Neuron (in vitro differentiated cells): ENCODE measurements around the gene AIFM3.

Source experiments
- H2AFZ ChIP-seq: one replicate; pipeline ENCODE4 v1.6.1; 2013; ENCODE audit warnings: low read depth, mild to moderate bottlenecking, inconsistent platforms, low read length, moderate library complexity
- H3K27me3 ChIP-seq: one replicate; pipeline ENCODE4 v1.6.1; 2013; ENCODE audit warnings: low read length; ENCODE audit not compliant: insufficient read depth
- H3K36me3 ChIP-seq: one replicate; pipeline ENCODE4 v1.6.1; 2013; ENCODE audit warnings: low read length; ENCODE audit not compliant: insufficient read depth
- H3K4me1 ChIP-seq: one replicate; pipeline ENCODE4 v1.6.1; 2013; ENCODE audit warnings: low read length; ENCODE audit not compliant: insufficient read depth
- H3K4me3 ChIP-seq: 2 replicates; pipeline ENCODE4 v1.5.1; 2013; ENCODE audit warnings: mild to moderate bottlenecking, low read length, moderate library complexity
- H3K9me3 ChIP-seq: one replicate; pipeline ENCODE4 v1.6.1; 2013; ENCODE audit warnings: low read length

Gene AIFM3

GRCh38 chr22:21012446-21013407 is 45.7 kb downstream of the AIFM3 start:
- Histone ChIP-seq H3K4me3 (peak overlapping the region; percentile 62), H3K4me1 (peaks cover 30% of the 10 kb centered on the region)

GRCh38 chr22:21013657-21014201 is 46.7 kb downstream of the AIFM3 start:
- Histone ChIP-seq H3K36me3 (peaks cover under 1% of the 10 kb centered on the region), H3K9me3 (no peaks in the 10 kb centered on the region), H3K4me3 (peak overlapping the region; percentile 62), H3K27me3 (no peaks in the 10 kb centered on the region), H3K4me1 (peaks cover 30% of the 10 kb centered on the region), H2AFZ (peak overlapping the region; percentile 66)

More at GRCh38 chr22:21012446-21013407, 45.7 kb downstream of the AIFM3 start:
- Histone ChIP-seq H3K36me3 (peaks cover 6% of the 10 kb centered on the region), H3K27me3 (no peaks in the 10 kb centered on the region), H2AFZ (no peak overlapping the region), H3K9me3 (no peaks in the 10 kb centered on the region)

DNA sequence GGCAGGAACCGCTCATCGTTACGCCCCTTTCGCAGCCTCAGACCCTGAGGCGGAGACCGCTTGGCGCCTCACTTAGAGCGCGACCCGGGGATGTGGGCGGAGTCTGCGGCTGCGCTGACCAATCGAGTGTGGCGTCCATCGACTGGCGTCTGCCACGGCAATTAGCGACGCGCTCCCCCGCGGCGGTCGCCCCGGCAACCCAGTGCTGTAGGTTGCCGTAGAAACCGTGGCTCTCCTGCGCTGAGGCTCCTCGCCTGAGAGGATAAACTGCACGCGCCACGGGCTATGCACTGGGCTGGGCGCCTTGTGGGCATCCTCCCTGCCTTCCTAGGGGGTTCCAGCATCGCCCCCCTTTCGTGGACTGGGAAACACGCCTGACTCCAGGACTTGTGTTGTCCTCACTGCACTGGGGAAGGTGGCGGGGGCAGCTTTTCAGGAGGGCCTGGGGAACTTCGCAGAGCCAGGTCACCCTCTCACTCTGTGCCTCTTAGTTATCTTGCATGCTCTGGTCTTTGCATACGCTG is 47.2 kb downstream of the AIFM3 start:
- peak overlapping the region; percentile 62 for H3K4me3 ChIP-seq
- peaks cover 30% of the 10 kb centered on the region for H3K4me1 ChIP-seq
- H3K9me3 ChIP-seq, result no peaks in the 10 kb centered on the region
- H2AFZ ChIP-seq, result peak overlapping the region; percentile 66
- no peaks in the 10 kb centered on the region for H3K36me3 ChIP-seq
- no peaks in the 10 kb centered on the region for H3K27me3 ChIP-seq

DNA sequence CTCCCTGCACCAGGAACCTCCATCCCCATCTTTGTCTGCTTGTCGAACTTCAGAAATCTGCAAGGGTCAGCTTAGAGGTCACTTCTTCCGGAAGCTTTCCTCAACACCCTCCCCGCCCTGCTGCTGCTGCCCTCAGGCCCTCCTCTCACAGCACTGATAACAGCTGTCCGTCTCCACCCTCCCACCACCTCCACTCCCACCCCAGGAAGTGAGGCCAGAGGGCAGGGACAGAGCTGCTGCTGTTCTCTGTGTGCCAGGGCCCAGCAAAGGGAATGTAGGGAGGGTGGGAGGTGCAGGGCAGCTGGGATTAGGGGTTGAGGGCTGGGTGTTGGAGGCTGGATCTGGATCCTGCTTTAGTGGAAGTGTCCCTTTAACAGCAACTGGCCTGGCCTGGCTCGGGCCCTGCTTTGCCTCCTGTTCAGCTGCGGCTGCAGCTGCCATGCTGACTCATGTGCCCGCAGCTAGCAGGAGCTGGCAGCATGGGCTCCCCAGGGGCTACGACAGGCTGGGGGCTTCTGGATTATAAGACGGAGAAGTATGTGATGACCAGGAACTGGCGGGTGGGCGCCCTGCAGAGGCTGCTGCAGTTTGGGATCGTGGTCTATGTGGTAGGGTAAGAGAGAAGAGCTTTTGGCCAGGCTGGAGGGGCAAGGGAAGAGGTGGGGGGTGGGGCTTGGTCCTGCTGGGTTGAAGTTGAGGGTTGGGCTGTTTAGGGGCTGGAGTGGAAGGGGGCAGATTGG is 47.8 kb downstream of the AIFM3 start, which contains the start of gene P2RX6:
Gene P2RX6, plus strand, starts transcription at position 440 of the 740 bp plus-strand sequence. Its CDS starts 10 bp downstream, at position 450.
- Histone ChIP-seq H3K4me1 (peaks cover 30% of the 10 kb centered on the region), H3K9me3 (no peaks in the 10 kb centered on the region), H3K27me3 (no peaks in the 10 kb centered on the region), H2AFZ (peak within 1 kb of the TSS; percentile 66), H3K36me3 (no peaks in the 10 kb centered on the region), H3K4me3 (peak within 1 kb of the TSS; percentile 62)

- Histone ChIP-seq H3K36me3 (no peaks in the 10 kb centered on the region), H3K9me3 (no peaks in the 10 kb centered on the region), H2AFZ (no peak overlapping the region), H3K4me1 (peaks cover 30% of the 10 kb centered on the region), H3K27me3 (no peaks in the 10 kb centered on the region), H3K4me3 (peak overlapping the region; percentile 62)
These were observed 48.5 kb downstream of the AIFM3 start for GRCh38 chr22:21015466-21016006.

GRCh38 chr22:21016644-21017420 is 49.8 kb downstream of the AIFM3 start:
- no peaks in the 10 kb centered on the region for H3K27me3 ChIP-seq
- no peaks in the 10 kb centered on the region for H3K36me3 ChIP-seq
- no peaks in the 10 kb centered on the region for H3K9me3 ChIP-seq
- H3K4me3 ChIP-seq, result no peak overlapping the region
- no peak overlapping the region for H2AFZ ChIP-seq
- H3K4me1 ChIP-seq, result peaks cover 30% of the 10 kb centered on the region

- Histone ChIP-seq H3K9me3 (no peaks in the 10 kb centered on the region), H3K27me3 (peaks cover 4% of the 10 kb centered on the region), H3K4me1 (peaks cover 23% of the 10 kb centered on the region), H2AFZ (no peak overlapping the region), H3K36me3 (no peaks in the 10 kb centered on the region), H3K4me3 (no peak overlapping the region)
These were observed 51.3 kb downstream of the AIFM3 start for GRCh38 chr22:21018314-21018713.

DNA sequence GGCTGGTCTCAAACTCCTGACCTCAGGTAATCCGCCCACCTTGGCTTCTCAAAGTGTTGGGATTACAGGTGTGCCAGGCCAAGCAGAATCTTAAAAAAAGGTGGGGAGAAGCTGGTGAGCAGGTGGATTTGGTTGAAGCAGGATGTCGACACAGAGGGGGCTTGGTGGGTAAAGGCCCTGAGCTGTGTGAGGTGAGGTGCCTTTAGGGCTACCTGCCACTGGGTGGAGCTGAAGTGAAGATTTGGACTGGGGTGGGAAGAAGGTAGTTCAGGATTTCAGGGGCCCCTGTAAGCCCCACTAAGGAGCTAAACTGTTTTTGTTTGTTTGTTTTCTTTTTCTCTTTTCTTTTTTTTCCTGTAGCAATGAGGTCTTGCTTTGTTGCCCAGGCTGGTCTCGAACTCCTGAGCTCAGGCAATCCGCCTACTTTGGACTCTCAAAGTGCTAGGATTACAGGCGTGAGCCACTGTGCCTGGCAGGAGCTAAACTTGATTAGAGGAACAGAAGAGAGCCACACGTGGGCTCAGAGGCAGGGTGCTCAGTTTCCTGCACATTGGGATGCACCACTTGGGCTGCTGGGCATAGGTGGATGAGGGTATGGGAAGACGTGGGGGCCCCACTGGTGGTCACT is 53.9 kb downstream of the AIFM3 start:
- peaks cover 4% of the 10 kb centered on the region for H3K27me3 ChIP-seq
- H3K36me3 ChIP-seq, result no peaks in the 10 kb centered on the region
- peaks cover 3% of the 10 kb centered on the region for H3K4me1 ChIP-seq
- no peak overlapping the region for H3K4me3 ChIP-seq
- no peak overlapping the region for H2AFZ ChIP-seq
- no peaks in the 10 kb centered on the region for H3K9me3 ChIP-seq

DNA sequence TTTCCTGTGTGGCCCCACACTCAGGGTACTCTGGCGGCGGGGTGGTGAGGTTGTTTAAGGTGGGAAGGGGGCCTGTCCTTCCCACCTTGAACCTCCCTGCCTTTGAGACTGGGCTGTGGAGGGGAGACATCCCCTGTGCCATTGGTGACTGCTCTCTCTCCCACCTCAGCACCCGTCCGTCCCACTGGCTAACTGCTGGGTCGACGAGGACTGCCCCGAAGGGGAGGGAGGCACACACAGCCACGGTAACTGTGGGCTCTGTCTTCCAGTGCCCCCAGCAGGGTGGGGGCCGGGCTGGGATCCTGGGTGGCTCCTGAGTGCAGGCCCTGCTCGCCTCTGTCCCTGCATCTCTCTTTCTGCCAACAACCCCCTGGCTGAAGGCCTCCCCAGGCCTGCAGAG is 55.5 kb downstream of the AIFM3 start:
- no peak overlapping the region for H3K4me3 ChIP-seq
- H3K9me3 ChIP-seq, result no peaks in the 10 kb centered on the region
- H3K4me1 ChIP-seq, result no peaks in the 10 kb centered on the region
- peaks cover 4% of the 10 kb centered on the region for H3K27me3 ChIP-seq
- H2AFZ ChIP-seq, result no peak overlapping the region
- H3K36me3 ChIP-seq, result no peaks in the 10 kb centered on the region

DNA sequence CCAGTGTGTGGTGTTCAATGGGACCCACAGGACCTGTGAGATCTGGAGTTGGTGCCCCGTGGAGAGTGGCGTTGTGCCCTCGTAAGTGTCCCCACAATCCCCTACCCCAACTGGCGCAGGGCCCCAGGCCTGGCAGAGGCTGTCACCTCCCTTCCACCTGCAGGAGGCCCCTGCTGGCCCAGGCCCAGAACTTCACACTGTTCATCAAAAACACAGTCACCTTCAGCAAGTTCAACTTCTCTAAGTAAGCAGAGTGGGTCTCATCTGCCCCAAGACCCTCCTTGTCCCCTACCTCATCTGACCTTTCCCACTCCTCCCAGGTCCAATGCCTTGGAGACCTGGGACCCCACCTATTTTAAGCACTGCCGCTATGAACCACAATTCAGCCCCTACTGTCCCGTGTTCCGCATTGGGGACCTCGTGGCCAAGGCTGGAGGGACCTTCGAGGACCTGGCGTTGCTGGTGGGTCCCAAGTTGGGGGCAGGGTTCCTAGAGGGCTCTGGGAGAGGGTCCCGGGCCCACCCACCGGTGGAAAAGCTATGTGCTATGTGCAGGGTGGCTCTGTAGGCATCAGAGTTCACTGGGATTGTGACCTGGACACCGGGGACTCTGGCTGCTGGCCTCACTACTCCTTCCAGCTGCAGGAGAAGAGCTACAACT is 56.0 kb downstream of the AIFM3 start:
- Histone ChIP-seq H3K9me3 (no peaks in the 10 kb centered on the region), H2AFZ (no peak overlapping the region), H3K4me1 (no peaks in the 10 kb centered on the region), H3K36me3 (no peaks in the 10 kb centered on the region), H3K27me3 (peaks cover 4% of the 10 kb centered on the region), H3K4me3 (no peak overlapping the region)

DNA sequence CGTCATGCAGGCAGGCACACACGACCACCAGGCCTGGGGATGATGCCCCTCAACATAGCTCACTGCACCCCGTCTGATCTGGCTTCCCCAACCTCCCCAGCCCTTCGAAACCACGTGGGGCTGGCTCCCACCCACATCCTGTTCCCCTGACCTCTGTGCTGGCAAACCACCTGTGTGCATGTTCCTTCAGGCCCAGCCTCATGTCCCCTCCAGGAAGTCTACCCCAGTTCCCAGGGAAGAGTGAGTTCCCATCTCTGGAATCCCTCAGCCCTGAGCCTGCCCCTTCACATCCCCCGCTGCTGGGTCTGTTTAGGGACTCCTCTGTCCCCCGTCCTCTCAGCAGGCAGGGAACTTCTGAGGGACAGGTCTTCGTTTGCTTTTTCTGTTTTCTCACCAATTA is 58.2 kb downstream of the AIFM3 start:
- Histone ChIP-seq H3K4me3 (no peak overlapping the region), H3K27me3 (peaks cover 4% of the 10 kb centered on the region), H3K36me3 (no peaks in the 10 kb centered on the region), H3K4me1 (no peaks in the 10 kb centered on the region), H3K9me3 (no peaks in the 10 kb centered on the region), H2AFZ (no peak overlapping the region)
